SK-N-SH treated with all-trans-retinoic acid at 6 μM for 48 hours (cell line): ENCODE measurements around the gene RNF25.

Experiments
- ATAC-seq: fragments of 200-7000 bp; cut with Tn5 transposase; 3 replicates; pipeline ENCODE4 v1.9.1; 2020; ENCODE audit warnings: mild to moderate bottlenecking, moderate library complexity
- ARNTL ChIP-seq: fragments of 450-650 bp; formaldehyde crosslinking; IDR thresholded peaks from 2 replicates; pipeline ENCODE4 v1.5.0; 2020; ENCODE audit warnings: low read depth, mild to moderate bottlenecking, moderate library complexity, borderline replicate concordance
- BACH2 ChIP-seq: fragments of 250-450 bp; sonication (Bioruptor Pico); IDR thresholded peaks from 2 replicates; pipeline ENCODE4 v1.9.0; 2021; ENCODE audit warnings: mild to moderate bottlenecking, borderline replicate concordance
- CREB5 ChIP-seq: fragments of 250-450 bp; sonication (Bioruptor Pico); IDR thresholded peaks from 2 replicates; pipeline ENCODE4 v1.5.1; 2020; ENCODE audit warnings: low read depth, mild to moderate bottlenecking, moderate library complexity
- CSDC2 ChIP-seq: fragments of 250-450 bp; sonication (Bioruptor Pico); IDR thresholded peaks from 2 replicates; pipeline ENCODE4 v1.5.0; 2020; ENCODE audit warnings: mild to moderate bottlenecking, moderate library complexity
- CSRNP3 ChIP-seq: fragments of 250-450 bp; sonication (Bioruptor Pico); IDR thresholded peaks from 2 replicates; pipeline ENCODE4 v1.5.1; 2021; ENCODE audit warnings: mild to moderate bottlenecking, moderate library complexity
- ESRRG ChIP-seq: fragments of 250-450 bp; sonication (Bioruptor Pico); IDR thresholded peaks from 2 replicates; pipeline ENCODE4 v1.6.1; 2021; ENCODE audit warnings: mild to moderate bottlenecking
- GLIS3 ChIP-seq: fragments of 250-450 bp; sonication (Bioruptor Pico); IDR thresholded peaks from 2 replicates; pipeline ENCODE4 v1.5.0; 2020; ENCODE audit warnings: mild to moderate bottlenecking, moderate library complexity
- ISL1 ChIP-seq: fragments of 250-450 bp; sonication (Bioruptor Pico); IDR thresholded peaks from 2 replicates; pipeline ENCODE4 v2.1.2; 2022; ENCODE audit warnings: mild to moderate bottlenecking, moderate library complexity
- OSR1 ChIP-seq: fragments of 250-450 bp; sonication (Bioruptor Pico); IDR thresholded peaks from 2 replicates; pipeline ENCODE4 v1.8.0; 2022; ENCODE audit warnings: moderate library complexity, mild to moderate bottlenecking, inconsistent platforms
- PATZ1 ChIP-seq: fragments of 250-450 bp; sonication (Bioruptor Pico); IDR thresholded peaks from 2 replicates; pipeline ENCODE4 v1.8.0; 2020; ENCODE audit warnings: mild to moderate bottlenecking, moderate library complexity, borderline replicate concordance
- PPARA ChIP-seq: fragments of 250-450 bp; sonication (Bioruptor Pico); IDR thresholded peaks from 2 replicates; pipeline ENCODE4 v1.5.0; 2020; ENCODE audit warnings: mild to moderate bottlenecking, borderline replicate concordance
- RARB ChIP-seq: fragments of 250-450 bp; sonication (Bioruptor Pico); IDR thresholded peaks from 2 replicates; pipeline ENCODE4 v1.8.0; 2021; ENCODE audit warnings: mild to moderate bottlenecking, moderate library complexity
- SNAI2 ChIP-seq: fragments of 250-450 bp; sonication (Bioruptor Pico); IDR thresholded peaks from 2 replicates; pipeline ENCODE4 v1.5.0; 2020; ENCODE audit warnings: mild to moderate bottlenecking, moderate library complexity
- TCF4 ChIP-seq: fragments of 250-450 bp; sonication (Bioruptor Pico); IDR thresholded peaks from 2 replicates; pipeline ENCODE4 v1.8.0; 2021; ENCODE audit warnings: mild to moderate bottlenecking, moderate library complexity, borderline replicate concordance
- TSHZ2 ChIP-seq: fragments of 250-450 bp; sonication (Bioruptor Pico); IDR thresholded peaks from 2 replicates; pipeline ENCODE4 v1.5.0; 2020; ENCODE audit warnings: mild to moderate bottlenecking, moderate library complexity
- ZC3H10 ChIP-seq: fragments of 250-450 bp; sonication (Bioruptor Pico); IDR thresholded peaks from 2 replicates; pipeline ENCODE4 v1.5.1; 2021; ENCODE audit warnings: mild to moderate bottlenecking, moderate library complexity
- ZFP3 ChIP-seq: fragments of 250-450 bp; sonication (Bioruptor Pico); IDR thresholded peaks from 2 replicates; pipeline ENCODE4 v1.5.0; 2020; ENCODE audit warnings: mild to moderate bottlenecking, moderate library complexity
- ZFP30 ChIP-seq: fragments of 450-650 bp; formaldehyde crosslinking; IDR thresholded peaks from 2 replicates; pipeline ENCODE4 v1.5.0; 2022; ENCODE audit warnings: mild to moderate bottlenecking, moderate library complexity
- ZNF565 ChIP-seq: fragments of 450-650 bp; formaldehyde crosslinking; conservative IDR thresholded peaks from 2 replicates; pipeline ENCODE4 v1.5.0; 2020; ENCODE audit warnings: low read depth, mild to moderate bottlenecking, moderate library complexity
- ZNF70 ChIP-seq: fragments of 450-650 bp; formaldehyde crosslinking; IDR thresholded peaks from 2 replicates; pipeline ENCODE4 v1.5.0; 2020; ENCODE audit warnings: mild to moderate bottlenecking, moderate library complexity
- ZNF8 ChIP-seq: fragments of 450-650 bp; formaldehyde crosslinking; IDR thresholded peaks from 2 replicates; pipeline ENCODE4 v1.5.0; 2020; ENCODE audit warnings: mild to moderate bottlenecking, moderate library complexity

RNF25 gene

GRCh38 chr2:218626369-218626768, 45.4 kb downstream of the RNF25 start:
- ATAC-seq, result no peak
- no peak for TF ChIP-seq ISL1 (CRISPR knock-in tag)
- TF ChIP-seq BACH2, result no peak
- no peak for TF ChIP-seq TSHZ2
- TF ChIP-seq TCF4 (CRISPR knock-in tag), result no peak
- no peak for TF ChIP-seq PATZ1 (CRISPR knock-in tag)
- no peak for TF ChIP-seq ZFP3 (CRISPR knock-in tag)
- TF ChIP-seq CSDC2 (CRISPR knock-in tag), result no peak
- TF ChIP-seq OSR1 (CRISPR knock-in tag), result no peak
- no peak for TF ChIP-seq ZNF565 (CRISPR knock-in tag)
- TF ChIP-seq ESRRG (CRISPR knock-in tag), result no peak
- no peak for TF ChIP-seq GLIS3
- TF ChIP-seq ARNTL (CRISPR knock-in tag), result no peak
- TF ChIP-seq PPARA (CRISPR knock-in tag), result no peak
- TF ChIP-seq SNAI2 (CRISPR knock-in tag), result no peak
- no peak for TF ChIP-seq CREB5 (CRISPR knock-in tag)
- no peak for TF ChIP-seq CSRNP3 (CRISPR knock-in tag)
- no peak for TF ChIP-seq ZNF8
- TF ChIP-seq ZNF70, result no peak
- TF ChIP-seq RARB (CRISPR knock-in tag), result no peak
- TF ChIP-seq ZC3H10 (CRISPR knock-in tag), result no peak

- TF ChIP-seq OSR1 (CRISPR knock-in tag), result no peak
- TF ChIP-seq ZFP30 (CRISPR knock-in tag), result no peak
- TF ChIP-seq CSDC2 (CRISPR knock-in tag), result no peak
- no peak for TF ChIP-seq RARB (CRISPR knock-in tag)
- no peak for TF ChIP-seq ZNF70
- no peak for TF ChIP-seq PPARA (CRISPR knock-in tag)
- no peak for TF ChIP-seq ISL1 (CRISPR knock-in tag)
- no peak for TF ChIP-seq GLIS3
- no peak for TF ChIP-seq ZNF565 (CRISPR knock-in tag)
- TF ChIP-seq ZNF8, result no peak
- TF ChIP-seq BACH2, result no peak
- TF ChIP-seq SNAI2 (CRISPR knock-in tag), result no peak
- TF ChIP-seq ESRRG (CRISPR knock-in tag), result no peak
- no peak for TF ChIP-seq CREB5 (CRISPR knock-in tag)
- TF ChIP-seq PATZ1 (CRISPR knock-in tag), result no peak
- ATAC-seq, result no peak
These were observed 48.5 kb downstream of the RNF25 start for GRCh38 chr2:218623366-218623705.
